HUES48 (cell line): ENCODE results near the gene CSF2.

ENCODE experiments used
- H3K27ac ChIP-seq: one replicate; pipeline ENCODE4 v1.7.0; 2013; ENCODE audit warnings: low read depth, low read length, inconsistent platforms
- H3K27me3 ChIP-seq: 2 replicates; pipeline ENCODE4 v1.6.1; 2013; ENCODE audit warnings: mild to moderate bottlenecking, low read length; ENCODE audit not compliant: control insufficient read depth, insufficient read depth
- H3K36me3 ChIP-seq: 2 replicates; pipeline ENCODE4 v1.6.1; 2013; ENCODE audit warnings: low read length; ENCODE audit not compliant: control insufficient read depth, insufficient read depth
- H3K4me1 ChIP-seq: 2 replicates; pipeline ENCODE4 v1.6.1; 2013; ENCODE audit warnings: mild to moderate bottlenecking, low read length; ENCODE audit not compliant: control insufficient read depth, insufficient read depth
- H3K4me3 ChIP-seq: 2 replicates; pipeline ENCODE4 v1.5.1; 2013; ENCODE audit warnings: mild to moderate bottlenecking, low read depth, low read length
- H3K9ac ChIP-seq: 2 replicates; pipeline ENCODE4 v1.6.1; 2013; ENCODE audit warnings: mild to moderate bottlenecking, low read depth, low read length, moderate library complexity
- H3K9me3 ChIP-seq: 2 replicates; pipeline ENCODE4 v1.6.1; 2013; ENCODE audit warnings: low read length; ENCODE audit not compliant: control insufficient read depth, insufficient read depth

CSF2 gene

DNA sequence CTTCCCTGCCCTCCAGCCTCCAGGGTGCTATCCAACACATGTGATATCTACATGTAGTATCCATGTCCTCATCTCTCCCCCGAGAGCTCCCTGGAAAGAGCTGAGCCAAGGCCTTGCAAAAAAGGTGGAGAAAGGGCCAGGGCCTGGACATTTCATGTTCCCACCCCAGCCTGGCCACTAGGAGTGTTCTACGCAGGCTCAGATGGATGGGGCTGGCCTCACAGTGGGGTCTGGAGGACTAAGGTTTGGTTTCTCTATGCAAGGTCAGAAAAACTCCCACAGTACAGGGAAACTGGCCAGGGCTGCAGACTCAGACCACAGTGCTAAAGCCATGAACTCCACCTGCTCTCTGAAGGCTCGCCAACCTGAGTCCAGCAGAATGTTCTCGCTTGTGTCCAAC is 1.5 kb upstream of the CSF2 start:
- Histone ChIP-seq H3K4me3 (no peak overlapping the region), H3K4me1 (no peaks in the 10 kb centered on the region), H3K36me3 (no peaks in the 10 kb centered on the region), H3K9ac (no peak overlapping the region), H3K27ac (no peak overlapping the region), H3K27me3 (no peaks in the 10 kb centered on the region), H3K9me3 (no peaks in the 10 kb centered on the region)

DNA sequence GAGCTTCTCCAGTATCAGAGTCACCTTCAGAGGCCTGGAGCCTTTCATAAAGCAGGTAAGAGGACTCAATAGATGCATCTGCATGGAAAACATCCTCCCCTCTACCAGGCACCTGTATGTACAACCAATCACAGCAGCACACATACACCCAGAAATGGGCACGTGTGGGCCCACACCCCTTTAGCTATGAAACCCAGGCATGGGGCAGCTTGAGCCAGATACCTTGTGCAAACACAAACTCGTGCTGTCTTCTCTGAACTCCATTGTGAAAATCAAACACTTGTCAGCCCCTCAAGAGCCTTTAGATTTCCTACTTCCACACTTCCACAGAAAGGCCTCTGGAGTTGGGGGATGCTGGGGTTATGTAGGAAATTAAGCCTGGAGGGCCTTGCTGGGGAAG is 1.1 kb upstream of the CSF2 start:
- Histone ChIP-seq H3K9me3 (no peaks in the 10 kb centered on the region), H3K4me3 (no peak overlapping the region), H3K9ac (no peak overlapping the region), H3K27me3 (no peaks in the 10 kb centered on the region), H3K36me3 (no peaks in the 10 kb centered on the region), H3K4me1 (no peaks in the 10 kb centered on the region), H3K27ac (no peak overlapping the region)

DNA sequence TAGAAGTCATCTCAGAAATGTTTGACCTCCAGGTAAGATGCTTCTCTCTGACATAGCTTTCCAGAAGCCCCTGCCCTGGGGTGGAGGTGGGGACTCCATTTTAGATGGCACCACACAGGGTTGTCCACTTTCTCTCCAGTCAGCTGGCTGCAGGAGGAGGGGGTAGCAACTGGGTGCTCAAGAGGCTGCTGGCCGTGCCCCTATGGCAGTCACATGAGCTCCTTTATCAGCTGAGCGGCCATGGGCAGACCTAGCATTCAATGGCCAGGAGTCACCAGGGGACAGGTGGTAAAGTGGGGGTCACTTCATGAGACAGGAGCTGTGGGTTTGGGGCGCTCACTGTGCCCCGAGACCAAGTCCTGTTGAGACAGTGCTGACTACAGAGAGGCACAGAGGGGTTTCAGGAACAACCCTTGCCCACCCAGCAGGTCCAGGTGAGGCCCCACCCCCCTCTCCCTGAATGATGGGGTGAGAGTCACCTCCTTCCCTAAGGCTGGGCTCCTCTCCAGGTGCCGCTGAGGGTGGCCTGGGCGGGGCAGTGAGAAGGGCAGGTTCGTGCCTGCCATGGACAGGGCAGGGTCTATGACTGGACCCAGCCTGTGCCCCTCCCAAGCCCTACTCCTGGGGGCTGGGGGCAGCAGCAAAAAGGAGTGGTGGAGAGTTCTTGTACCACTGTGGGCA is 642 bp downstream of the CSF2 start:
- no peak overlapping the region for H3K9ac ChIP-seq
- H3K27ac ChIP-seq: no peak overlapping the region

DNA sequence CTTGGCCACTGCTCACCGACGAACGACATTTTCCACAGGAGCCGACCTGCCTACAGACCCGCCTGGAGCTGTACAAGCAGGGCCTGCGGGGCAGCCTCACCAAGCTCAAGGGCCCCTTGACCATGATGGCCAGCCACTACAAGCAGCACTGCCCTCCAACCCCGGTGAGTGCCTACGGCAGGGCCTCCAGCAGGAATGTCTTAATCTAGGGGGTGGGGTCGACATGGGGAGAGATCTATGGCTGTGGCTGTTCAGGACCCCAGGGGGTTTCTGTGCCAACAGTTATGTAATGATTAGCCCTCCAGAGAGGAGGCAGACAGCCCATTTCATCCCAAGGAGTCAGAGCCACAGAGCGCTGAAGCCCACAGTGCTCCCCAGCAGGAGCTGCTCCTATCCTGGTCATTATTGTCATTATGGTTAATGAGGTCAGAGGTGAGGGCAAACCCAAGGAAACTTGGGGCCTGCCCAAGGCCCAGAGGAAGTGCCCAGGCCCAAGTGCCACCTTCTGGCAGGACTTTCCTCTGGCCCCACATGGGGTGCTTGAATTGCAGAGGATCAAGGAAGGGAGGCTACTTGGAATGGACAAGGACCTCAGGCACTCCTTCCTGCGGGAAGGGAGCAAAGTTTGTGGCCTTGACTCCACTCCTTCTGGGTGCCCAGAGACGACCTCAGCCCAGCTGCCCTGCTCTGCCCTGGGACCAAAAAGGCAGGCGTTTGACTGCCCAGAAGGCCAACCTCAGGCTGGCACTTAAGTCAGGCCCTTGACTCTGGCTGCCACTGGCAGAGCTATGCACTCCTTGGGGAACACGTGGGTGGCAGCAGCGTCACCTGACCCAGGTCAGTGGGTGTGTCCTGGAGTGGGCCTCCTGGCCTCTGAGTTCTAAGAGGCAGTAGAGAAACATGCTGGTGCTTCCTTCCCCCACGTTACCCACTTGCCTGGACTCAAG is 1.5 kb downstream of the CSF2 start:
- Histone ChIP-seq H3K9ac (no peak overlapping the region), H3K4me3 (no peak overlapping the region)

More for the DNA sequence above, 642 bp downstream of the CSF2 start:
- no peaks in the 10 kb centered on the region for H3K27me3 ChIP-seq
- no peak overlapping the region for H3K4me3 ChIP-seq
- no peaks in the 10 kb centered on the region for H3K4me1 ChIP-seq
- no peaks in the 10 kb centered on the region for H3K9me3 ChIP-seq
- H3K36me3 ChIP-seq: no peaks in the 10 kb centered on the region

DNA sequence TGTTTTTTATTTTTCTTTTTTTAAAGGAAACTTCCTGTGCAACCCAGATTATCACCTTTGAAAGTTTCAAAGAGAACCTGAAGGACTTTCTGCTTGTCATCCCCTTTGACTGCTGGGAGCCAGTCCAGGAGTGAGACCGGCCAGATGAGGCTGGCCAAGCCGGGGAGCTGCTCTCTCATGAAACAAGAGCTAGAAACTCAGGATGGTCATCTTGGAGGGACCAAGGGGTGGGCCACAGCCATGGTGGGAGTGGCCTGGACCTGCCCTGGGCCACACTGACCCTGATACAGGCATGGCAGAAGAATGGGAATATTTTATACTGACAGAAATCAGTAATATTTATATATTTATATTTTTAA is 2.1 kb downstream of the CSF2 start:
- H3K4me3 ChIP-seq: no peak overlapping the region
- no peak overlapping the region for H3K9ac ChIP-seq
- no peaks in the 10 kb centered on the region for H3K27me3 ChIP-seq
- no peaks in the 10 kb centered on the region for H3K9me3 ChIP-seq
- H3K36me3 ChIP-seq: no peaks in the 10 kb centered on the region
- no peak overlapping the region for H3K27ac ChIP-seq
- no peaks in the 10 kb centered on the region for H3K4me1 ChIP-seq

More for the DNA sequence above, 1.5 kb downstream of the CSF2 start:
- H3K9me3 ChIP-seq: no peaks in the 10 kb centered on the region
- H3K27me3 ChIP-seq: no peaks in the 10 kb centered on the region
- H3K27ac ChIP-seq: no peak overlapping the region
- H3K36me3 ChIP-seq: no peaks in the 10 kb centered on the region
- H3K4me1 ChIP-seq: no peaks in the 10 kb centered on the region

GRCh38 chr5:132076202-132076830 is 2.7 kb downstream of the CSF2 start:
- Histone ChIP-seq H3K9ac (no peak overlapping the region), H3K27me3 (no peaks in the 10 kb centered on the region), H3K36me3 (no peaks in the 10 kb centered on the region), H3K4me3 (no peak overlapping the region), H3K27ac (no peak overlapping the region), H3K4me1 (no peaks in the 10 kb centered on the region), H3K9me3 (no peaks in the 10 kb centered on the region)

- no peak overlapping the region for H3K4me3 ChIP-seq
- no peaks in the 10 kb centered on the region for H3K36me3 ChIP-seq
- no peak overlapping the region for H3K9ac ChIP-seq
- H3K27me3 ChIP-seq: no peaks in the 10 kb centered on the region
- H3K27ac ChIP-seq: no peak overlapping the region
- no peaks in the 10 kb centered on the region for H3K4me1 ChIP-seq
- no peaks in the 10 kb centered on the region for H3K9me3 ChIP-seq
These were observed 3.4 kb downstream of the CSF2 start for GRCh38 chr5:132076983-132077382.

- H3K36me3 ChIP-seq: no peaks in the 10 kb centered on the region
- H3K9ac ChIP-seq: no peak overlapping the region
- no peaks in the 10 kb centered on the region for H3K4me1 ChIP-seq
- H3K27me3 ChIP-seq: no peaks in the 10 kb centered on the region
- H3K9me3 ChIP-seq: no peaks in the 10 kb centered on the region
- H3K4me3 ChIP-seq: no peak overlapping the region
- no peak overlapping the region for H3K27ac ChIP-seq
These were observed 5.5 kb downstream of the CSF2 start for GRCh38 chr5:132079081-132079480.

GRCh38 chr5:132079619-132080018 is 6.0 kb downstream of the CSF2 start:
- no peak overlapping the region for H3K9ac ChIP-seq
- no peaks in the 10 kb centered on the region for H3K27me3 ChIP-seq
- H3K4me1 ChIP-seq: no peaks in the 10 kb centered on the region

GRCh38 chr5:132080595-132080994 is 7.0 kb downstream of the CSF2 start:
- Histone ChIP-seq H3K9ac (no peak overlapping the region), H3K4me3 (no peak overlapping the region), H3K27ac (no peak overlapping the region), H3K36me3 (no peaks in the 10 kb centered on the region), H3K4me1 (no peaks in the 10 kb centered on the region), H3K27me3 (no peaks in the 10 kb centered on the region), H3K9me3 (no peaks in the 10 kb centered on the region)

More at GRCh38 chr5:132079619-132080018, 6.0 kb downstream of the CSF2 start:
- Histone ChIP-seq H3K27ac (no peak overlapping the region), H3K9me3 (no peaks in the 10 kb centered on the region), H3K4me3 (no peak overlapping the region), H3K36me3 (no peaks in the 10 kb centered on the region)

- H3K4me3 ChIP-seq: no peak overlapping the region
- no peak overlapping the region for H3K27ac ChIP-seq
- no peaks in the 10 kb centered on the region for H3K4me1 ChIP-seq
- no peaks in the 10 kb centered on the region for H3K9me3 ChIP-seq
- H3K27me3 ChIP-seq: no peaks in the 10 kb centered on the region
- H3K9ac ChIP-seq: no peak overlapping the region
- H3K36me3 ChIP-seq: no peaks in the 10 kb centered on the region
These were observed 7.9 kb downstream of the CSF2 start for GRCh38 chr5:132081458-132081857.
